Measurements from ENCODE around the gene MAPKAP1.
"Not testable (repeated sequence)": the region's sequence is repeated elsewhere in the genome, so short reads cannot be mapped to it uniquely, and the experiment has no call there.

The MAPKAP1 gene

GRCh38 chr9:125421166-125421565 lies 285.8 kb downstream of the MAPKAP1 start:
- DNase-seq (ENCODE audit: low read depth in 4 of 4, low spot score in 1 of 4), result no peak

GRCh38 chr9:125418404-125418803 lies 288.6 kb downstream of the MAPKAP1 start:
- DNase-seq (ENCODE audit: low read depth in 4 of 4, low spot score in 1 of 4), result no peak

DNA sequence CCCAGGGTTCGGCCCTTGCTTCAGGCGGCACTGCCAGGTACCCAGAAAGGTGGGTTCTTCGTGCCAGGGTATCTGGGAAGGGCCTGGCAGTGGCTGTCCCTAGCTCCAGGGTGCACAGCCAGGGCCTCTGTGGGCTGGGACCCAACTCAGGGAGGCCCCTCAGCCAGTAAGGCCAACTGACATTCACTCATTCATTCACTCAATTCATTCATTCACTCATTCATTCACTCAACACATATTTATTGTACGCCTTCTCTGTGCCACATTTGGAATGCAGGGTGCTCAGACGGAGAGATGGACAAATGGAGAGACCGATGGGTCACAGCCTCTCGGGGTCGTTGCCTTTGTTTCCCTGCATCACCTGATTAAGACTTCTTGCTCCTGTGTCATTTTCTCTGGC lies 290.5 kb downstream of the MAPKAP1 start:
- no peak for DNase-seq (ENCODE audit: low read depth in 4 of 4, low spot score in 1 of 4)

DNA sequence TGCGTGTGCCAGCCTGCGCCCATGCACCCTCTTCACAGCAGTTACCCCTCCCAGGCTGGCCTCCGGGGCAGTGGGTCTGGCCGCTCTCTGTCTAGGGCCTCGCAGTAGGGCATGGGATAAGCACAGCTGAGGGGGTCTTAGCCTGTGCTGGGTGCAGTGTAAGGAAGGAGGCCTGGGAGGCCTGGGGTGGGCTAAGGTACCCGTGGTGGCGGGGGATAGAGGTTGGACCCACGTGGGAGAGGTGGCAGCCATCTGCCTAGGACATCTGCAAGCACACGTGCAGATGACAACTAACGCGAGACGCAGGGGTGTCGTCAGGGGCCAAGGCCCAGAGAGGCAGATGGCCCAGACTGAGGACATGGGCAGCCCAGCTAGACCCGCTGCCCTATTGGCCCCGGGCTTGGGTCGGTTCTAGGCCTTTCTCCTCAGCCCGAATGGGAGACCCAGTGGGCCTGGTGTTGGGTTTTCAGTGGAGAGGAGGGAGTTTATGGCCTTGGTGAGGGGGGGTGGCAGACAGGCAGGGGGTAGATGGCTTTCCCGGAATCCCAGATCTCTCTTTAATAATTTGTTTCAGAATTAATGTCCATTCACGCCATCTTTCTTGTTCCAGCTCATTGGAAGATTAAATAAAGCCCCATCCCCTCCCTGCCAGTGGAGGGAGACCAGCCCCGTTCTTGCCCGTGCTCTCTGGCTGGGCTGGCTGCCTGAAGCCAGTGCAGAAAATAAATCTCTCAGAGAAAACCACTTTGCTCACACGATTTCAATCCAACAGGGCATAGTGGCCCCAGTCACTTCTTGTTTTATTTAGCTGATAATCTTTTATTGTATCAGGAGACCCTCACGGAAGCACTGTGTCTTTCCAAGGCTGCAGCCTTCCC lies 291.2 kb downstream of the MAPKAP1 start:
- no peak for DNase-seq (ENCODE audit: low read depth in 4 of 4, low spot score in 1 of 4)

- DNase-seq (ENCODE audit: low read depth in 4 of 4, low spot score in 1 of 4), result no peak
Observed at GRCh38 chr9:125413579-125413978, 293.4 kb downstream of the MAPKAP1 start.

- no peak for DNase-seq (ENCODE audit: low read depth in 4 of 4, low spot score in 1 of 4)
Observed at GRCh38 chr9:125412166-125412565, 294.8 kb downstream of the MAPKAP1 start.

DNA sequence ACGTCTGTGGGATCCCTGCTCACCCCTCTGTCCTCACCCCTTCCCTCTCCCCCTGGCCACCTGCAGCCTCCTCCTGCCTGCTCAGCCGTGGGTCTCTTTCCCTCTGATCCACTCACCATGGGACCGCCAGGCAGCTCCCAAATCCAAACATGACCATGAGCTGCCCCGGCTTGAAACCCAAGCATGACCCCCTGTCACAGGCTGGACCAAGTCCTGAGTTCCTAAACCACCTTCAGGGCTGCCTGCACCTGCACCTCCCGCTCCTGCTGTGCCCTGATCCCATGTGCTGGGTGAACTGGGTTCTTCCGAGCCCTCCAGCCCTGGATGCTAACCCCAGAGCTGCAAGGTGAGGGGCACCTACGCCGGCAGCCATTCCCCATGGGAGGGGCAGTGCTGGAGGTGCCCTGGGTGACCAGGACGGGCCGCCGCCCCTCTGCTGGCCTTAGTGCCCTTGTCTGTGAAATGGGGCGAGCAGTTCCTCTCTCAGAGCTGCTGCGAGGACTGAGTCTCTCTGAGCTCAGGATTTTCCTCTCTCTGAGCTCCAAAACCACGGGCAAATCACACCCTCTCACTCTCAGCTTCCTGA lies 295.7 kb downstream of the MAPKAP1 start:
- no peak for DNase-seq (ENCODE audit: low read depth in 4 of 4, low spot score in 1 of 4)

- no peak for DNase-seq (ENCODE audit: low read depth in 4 of 4, low spot score in 1 of 4)
Observed at GRCh38 chr9:125410522-125410894, 296.5 kb downstream of the MAPKAP1 start.

GRCh38 chr9:125409637-125410521 lies 297.1 kb downstream of the MAPKAP1 start:
- DNase-seq (ENCODE audit: low read depth in 4 of 4, low spot score in 1 of 4), result peak in 1 of 4 experiments; percentile 21

DNA sequence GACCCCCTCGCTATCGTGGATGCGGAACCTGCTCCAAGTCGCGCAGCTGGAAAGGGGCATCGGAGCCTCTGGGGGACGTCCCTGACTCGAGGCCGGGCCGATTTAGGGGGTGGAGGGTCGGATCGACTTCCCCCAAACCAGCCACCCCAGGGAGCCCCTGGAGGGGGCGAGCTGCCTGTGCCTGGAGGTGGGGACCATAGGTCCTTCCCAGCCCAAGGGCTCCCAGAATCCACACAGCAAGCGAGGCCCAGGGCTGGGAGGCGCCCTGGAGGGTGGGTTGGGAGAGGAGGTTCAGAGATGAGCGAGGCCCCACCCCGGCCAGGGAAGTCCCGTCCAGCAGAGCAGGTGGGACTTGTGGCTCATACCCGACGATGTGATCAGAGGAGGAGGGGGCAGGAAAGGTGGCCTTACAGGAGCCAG lies 297.8 kb downstream of the MAPKAP1 start:
- no peak for DNase-seq (ENCODE audit: low read depth in 4 of 4, low spot score in 1 of 4)

- DNase-seq (ENCODE audit: low read depth in 4 of 4, low spot score in 1 of 4), result peak; percentile 66 to 80 (median 70)
Observed at GRCh38 chr9:125407974-125408900, 298.8 kb downstream of the MAPKAP1 start.

DNA sequence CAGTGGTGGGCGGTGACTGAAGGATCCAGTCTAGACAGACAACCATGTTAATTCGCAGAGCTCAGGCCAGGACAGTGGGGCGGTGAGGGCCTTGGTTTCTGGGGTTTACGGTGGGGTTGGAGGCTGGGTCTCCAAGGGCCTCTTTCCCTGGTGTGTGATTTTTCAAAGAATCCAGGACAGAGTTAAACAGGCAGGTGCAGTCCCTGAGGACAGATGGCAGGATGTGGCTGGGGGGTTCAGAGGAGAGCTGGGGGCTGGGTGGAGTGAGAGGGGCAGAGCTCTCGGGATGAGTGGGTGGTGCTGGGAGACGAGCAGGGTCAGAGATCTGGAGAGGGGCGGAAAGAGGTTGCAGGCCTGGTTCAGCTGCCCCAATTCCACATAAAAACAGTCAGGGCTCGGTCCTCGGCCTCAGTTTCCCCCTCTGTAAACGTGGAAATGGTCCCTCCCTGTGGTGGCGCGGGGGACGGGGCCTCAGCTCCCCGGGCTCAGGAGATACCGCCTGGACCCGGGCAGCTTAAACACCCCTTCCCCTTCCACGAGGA lies 299.5 kb downstream of the MAPKAP1 start:
- DNase-seq (ENCODE audit: low read depth in 4 of 4, low spot score in 1 of 4), result no peak

DNA sequence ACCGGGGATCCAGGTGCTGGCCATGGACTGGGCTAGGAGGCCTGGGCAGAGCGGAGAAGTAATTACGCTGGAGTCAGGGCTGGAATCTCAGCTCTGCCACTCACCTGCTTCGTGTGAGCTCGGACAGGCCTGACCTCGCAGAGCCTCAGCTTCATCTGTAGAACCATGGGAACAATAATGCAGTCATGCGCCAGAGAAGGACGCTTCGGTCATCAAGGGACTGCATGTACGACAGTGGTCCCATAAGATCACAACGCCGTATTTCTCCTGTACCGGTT lies 300.3 kb downstream of the MAPKAP1 start:
- no peak for DNase-seq (ENCODE audit: low read depth in 4 of 4, low spot score in 1 of 4)

DNA sequence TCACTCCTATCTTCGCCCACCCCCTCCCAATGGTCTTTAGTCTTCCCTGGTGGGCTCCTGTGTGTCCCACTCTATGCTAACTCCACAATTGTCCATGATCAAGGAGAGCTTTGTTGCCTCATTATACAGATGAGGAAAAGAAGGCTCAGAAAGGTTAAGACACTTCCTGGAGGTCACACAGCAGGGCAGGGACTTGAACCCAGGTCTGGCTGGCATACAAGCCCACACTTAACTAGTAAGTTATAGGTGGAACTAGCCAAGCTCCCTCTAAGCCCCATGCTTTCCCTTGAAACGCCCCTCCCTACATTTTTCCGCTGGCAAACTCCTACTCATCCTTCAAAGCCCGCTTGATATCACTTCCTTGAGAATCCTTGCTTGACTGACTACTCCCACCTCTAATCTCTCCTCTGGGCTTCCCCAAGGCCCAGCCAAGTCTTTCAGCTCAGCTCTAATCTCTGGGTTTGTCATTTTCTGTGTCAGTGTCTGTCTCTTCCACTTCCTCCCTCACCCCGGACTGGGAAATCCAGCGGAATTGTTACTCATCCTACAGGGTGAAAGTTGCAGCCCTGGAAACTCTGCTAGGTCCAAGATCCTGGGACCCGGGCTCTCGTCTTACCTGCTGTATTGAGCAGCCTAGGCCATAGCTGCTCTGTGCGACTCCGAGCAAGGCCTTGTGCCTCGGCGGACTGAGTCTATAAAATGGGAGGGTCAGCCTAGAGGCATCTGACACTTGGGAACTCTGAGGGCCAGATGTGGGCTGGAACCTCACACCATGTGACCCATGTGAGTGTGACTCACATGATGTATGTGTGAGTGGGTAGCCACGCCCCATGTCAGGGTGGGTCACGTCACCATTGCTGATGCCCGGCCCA lies 300.8 kb downstream of the MAPKAP1 start:
- no peak for DNase-seq (ENCODE audit: low read depth in 4 of 4, low spot score in 1 of 4)

GRCh38 chr9:125404733-125405132 lies 302.3 kb downstream of the MAPKAP1 start:
- no peak for DNase-seq (ENCODE audit: low read depth in 4 of 4, low spot score in 1 of 4)

GRCh38 chr9:125400725-125401716 lies 306.0 kb downstream of the MAPKAP1 start:
- DNase-seq (ENCODE audit: low read depth in 4 of 4, low spot score in 1 of 4), result no peak

DNA sequence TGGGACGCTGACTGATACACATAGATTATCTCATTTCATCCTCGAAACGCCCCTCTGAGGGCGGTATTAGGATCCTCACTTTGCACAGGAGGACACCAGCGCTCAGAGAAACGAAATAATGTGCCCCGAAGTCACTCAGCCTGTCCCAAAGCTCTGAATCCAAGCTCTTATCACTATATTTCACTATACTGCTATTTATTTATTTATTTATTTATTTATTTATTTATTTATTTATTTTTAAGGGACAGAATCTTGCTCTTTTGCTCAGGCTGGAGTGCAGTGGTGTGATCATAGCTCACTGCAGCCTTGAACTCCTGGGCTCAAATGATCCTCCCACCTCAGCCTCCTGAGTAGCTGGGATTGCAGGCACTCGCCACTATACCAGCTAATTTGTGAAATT lies 306.8 kb downstream of the MAPKAP1 start:
- DNase-seq (ENCODE audit: low read depth in 4 of 4, low spot score in 1 of 4), result not testable (repeated sequence)

- DNase-seq (ENCODE audit: low read depth in 4 of 4, low spot score in 1 of 4), result no peak
Observed at GRCh38 chr9:125399666-125400065, 307.3 kb downstream of the MAPKAP1 start.

Data from stimulated activated CD4-positive, alpha-beta T cell treated with anti-CD3 and anti-CD28 coated beads, Interleukin-1b, Interleukin-23, amount 100 ng/mL, for 24 hours (primary cell).